Fibroblast of lung (primary cell): Measurements from ENCODE around the gene SIPA1.

Source experiments
- CTCF ChIP-seq, 2 donors: IDR thresholded peaks in 1 of 2; conservative IDR thresholded peaks in 1 of 2; 1 replicate in 1 of 2; 2 replicates in 1 of 2; pipeline ENCODE4 v1.5.1; 2011 to 2012; ENCODE audit warnings: low read length in 2 of 2, control low read depth in 1 of 2, inconsistent platforms in 1 of 2, low read depth in 1 of 2, mild to moderate bottlenecking in 1 of 2
- EZH2 ChIP-seq: IDR thresholded peaks from 2 replicates; pipeline ENCODE4 v1.5.1; 2012; ENCODE audit warnings: low read length, control low read depth, mild to moderate bottlenecking; ENCODE audit errors: missing control alignments

DNA sequence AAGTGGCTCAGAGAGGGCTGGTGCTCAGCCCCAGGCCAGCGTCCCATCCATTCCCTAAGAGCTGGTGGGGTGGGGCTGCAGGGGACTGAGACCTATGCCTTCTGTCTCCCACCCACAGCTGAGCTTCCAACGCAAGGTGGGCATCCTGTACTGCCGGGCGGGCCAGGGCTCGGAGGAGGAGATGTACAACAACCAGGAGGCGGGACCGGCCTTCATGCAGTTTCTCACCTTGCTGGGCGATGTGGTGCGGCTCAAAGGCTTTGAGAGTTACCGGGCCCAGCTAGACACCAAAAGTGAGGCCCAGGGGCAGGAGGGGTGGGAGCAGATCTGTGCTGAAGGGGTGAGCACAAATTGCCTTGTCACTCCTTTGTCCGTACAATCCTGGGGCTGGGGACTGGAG is 6.9 kb downstream of the SIPA1 start:
- TF ChIP-seq CTCF (conservative IDR thresholded peaks at IDR 0.05 in 1 of 2, IDR thresholded peaks at IDR 0.05 in 1 of 2; ENCODE audit: low read depth in 1 of 2, low read length in 2 of 2): no peak
- TF ChIP-seq EZH2: no peak
